B cell (primary cell): Measurements from ENCODE around the gene RNF148. TPM values are rescaled to one million over a fixed set of nuclear protein-coding genes. Genes with fewer than 3 reads are reported as not detected.

Experiments
- ATAC-seq: fragments of 200-7000 bp; cut with Tn5 transposase; one replicate; pipeline ENCODE4 v1.10.0; 2021; ENCODE audit warnings: low read depth, mild to moderate bottlenecking, moderate number of reproducible peaks, moderate library complexity
- CTCF ChIA-PET: fragments of 350-600 bp; sonication (Branson Sonifier 250); formaldehyde crosslinking; loops from one replicate; lab custom pipeline; 2021; ENCODE audit warnings: antibody characterized with exemption, inconsistent platforms; lab: Charles Lee
- POLR2A ChIA-PET: fragments of 350-600 bp; sonication (Branson Sonifier 250); formaldehyde crosslinking; loops from one replicate; lab custom pipeline; 2021; ENCODE audit warnings: antibody characterized with exemption; lab: Charles Lee
- DNase-seq: peaks from one replicate; pipeline ENCODE4 v3.0.0; 2013
- H2AFZ ChIP-seq: 2 replicates; pipeline ENCODE4 v1.6.1; 2012; ENCODE audit warnings: mild to moderate bottlenecking, low read depth, low read length; ENCODE audit not compliant: insufficient read depth, poor library complexity, severe bottlenecking
- H3K27ac ChIP-seq, 2 donors: 1 replicate in 1 of 2; 2 replicates in 1 of 2; pipeline ENCODE4 v1.5.1; 2012 to 2013; ENCODE audit warnings: low read length in 2 of 2, mild to moderate bottlenecking in 2 of 2, moderate library complexity in 1 of 2
- H3K27me3 ChIP-seq, 4 experiments: fragments of 200-600 bp in 1 of 4; sonication (generic) in 1 of 4; replicated peaks in 1 of 4; 1 replicate in 2 of 4; 2 replicates in 2 of 4; pipeline versions ENCODE4 v1.6.1 to v1.7.0; 2013 to 2016; ENCODE audit warnings: low read length in 3 of 4, mild to moderate bottlenecking in 2 of 4, mixed read lengths in 1 of 4, moderate library complexity in 1 of 4; ENCODE audit not compliant: insufficient read depth in 4 of 4, control insufficient read depth in 3 of 4; ENCODE audit errors: control extremely low read depth in 1 of 4
- H3K36me3 ChIP-seq, 2 experiments: replicated peaks in 1 of 2; 1 replicate in 1 of 2; 2 replicates in 1 of 2; pipeline versions ENCODE4 v1.6.1 to v1.7.1; 2013; ENCODE audit warnings: low read length in 1 of 2; ENCODE audit not compliant: insufficient read depth in 2 of 2, control insufficient read depth in 1 of 2; ENCODE audit errors: control extremely low read depth in 1 of 2, extremely low read depth in 1 of 2
- H3K4me1 ChIP-seq, 2 donors: fragments of 200-600 bp in 1 of 2; sonication (generic) in 1 of 2; 1 replicate in 1 of 2; 2 replicates in 1 of 2; pipeline versions ENCODE4 v1.5.1 to v1.6.1; 2013 to 2017; ENCODE audit warnings: low read length in 2 of 2; ENCODE audit not compliant: control insufficient read depth in 2 of 2, insufficient read depth in 2 of 2
- H3K4me2 ChIP-seq: replicated peaks from 2 replicates; pipeline ENCODE3; 2012; ENCODE audit warnings: mild to moderate bottlenecking, low read depth, low read length; ENCODE audit not compliant: poor library complexity, severe bottlenecking
- H3K4me3 ChIP-seq, 5 experiments: fragments of 200-600 bp in 1 of 5; sonication (generic) in 1 of 5; 1 replicate in 3 of 5; 2 replicates in 2 of 5; pipeline versions ENCODE4 v1.5.1 to v1.7.0; 2011 to 2016; ENCODE audit warnings: low read length in 4 of 5, mild to moderate bottlenecking in 4 of 5, low read depth in 2 of 5, control low read depth in 1 of 5, moderate library complexity in 1 of 5; ENCODE audit not compliant: insufficient read depth in 1 of 5; ENCODE audit errors: control extremely low read depth in 1 of 5, extremely low read depth in 1 of 5
- H3K79me2 ChIP-seq: fragments of 200-600 bp; sonication (generic); one replicate; pipeline ENCODE4 v1.6.0; 2016; ENCODE audit warnings: low read length; ENCODE audit not compliant: control insufficient read depth, insufficient read depth
- H3K9ac ChIP-seq: fragments of 200-600 bp; sonication (generic); 2 replicates; pipeline ENCODE4 v1.6.1; 2017; ENCODE audit warnings: mild to moderate bottlenecking, low read length, moderate library complexity
- H3K9me3 ChIP-seq, 3 donors: one replicate each; pipeline versions ENCODE4 v1.6.1 to v1.7.1; 2013; ENCODE audit warnings: low read length in 2 of 3; ENCODE audit not compliant: control insufficient read depth in 2 of 3, insufficient read depth in 1 of 3; ENCODE audit errors: control extremely low read depth in 1 of 3
- H4K20me1 ChIP-seq: 2 replicates; pipeline ENCODE4 v1.6.0; 2012; ENCODE audit warnings: mild to moderate bottlenecking, low read length; ENCODE audit not compliant: insufficient read depth, control insufficient read depth, poor library complexity, severe bottlenecking
- H3K27ac Mint-ChIP-seq: one replicate; pipeline ENCODE4 v1.8.0; 2021; ENCODE audit warnings: mixed read lengths
- H3K27me3 Mint-ChIP-seq: one replicate; pipeline ENCODE4 v1.8.0; 2021; ENCODE audit warnings: mixed read lengths
- H3K4me1 Mint-ChIP-seq: one replicate; pipeline ENCODE4 v1.8.0; 2021; ENCODE audit warnings: mixed read lengths
- H3K4me3 Mint-ChIP-seq: one replicate; pipeline ENCODE4 v1.8.0; 2021; ENCODE audit warnings: mixed read lengths
- H3K9me3 Mint-ChIP-seq: one replicate; pipeline ENCODE4 v1.8.0; 2022; ENCODE audit warnings: mixed read lengths; ENCODE audit not compliant: insufficient read depth
- EZH2 ChIP-seq: IDR thresholded peaks from 2 replicates; pipeline ENCODE4 v1.6.1; 2012; ENCODE audit warnings: borderline replicate concordance, low read depth, mild to moderate bottlenecking, moderate library complexity, low read length; ENCODE audit not compliant: insufficient read depth, poor library complexity, severe bottlenecking
- WGBS: methylation state at CpG from one replicate; pipeline ENCODE4 v1.1.5; 2013; ENCODE audit warnings: missing lambda C conversion rate; ENCODE audit not compliant: insufficient coverage; 5-methylcytosine and 5-hydroxymethylcytosine counted together
- intact Hi-C: fragments of 100-400 bp; cut with micrococcal nuclease; formaldehyde crosslinking; loops from one replicate; pipeline ENCODE4 v1.10.0; 2022
- polyA plus RNA-seq: library from polyadenylated mRNA; depleted of rRNA; stranded (reverse); fragments of >200 nt; gene quantifications from 2 replicates; pipeline ENCODE4 v1.2.3, GENCODE V29; 2012
- total RNA-seq, 2 donors: library from RNA; stranded (reverse); fragments of 120-200 nt in 1 of 2; gene quantifications; 1 replicate in 1 of 2; 2 replicates in 1 of 2; pipeline versions ENCODE4 v1.2.3 to v1.2.4, GENCODE V29; 2013 to 2022
- TF ChIP-seq, protein P1 (sequence below): fragments of 200-600 bp; IDR thresholded peaks from one replicate; pipeline ENCODE4 v1.8.0; 2022; ENCODE audit warnings: antibody characterized with exemption, mild to moderate bottlenecking

The RNF148 gene
- total and polyA plus RNA-seq, 2 donors (not counting 1 experiment from before 2014, with no cell fraction given): not detected

DNA sequence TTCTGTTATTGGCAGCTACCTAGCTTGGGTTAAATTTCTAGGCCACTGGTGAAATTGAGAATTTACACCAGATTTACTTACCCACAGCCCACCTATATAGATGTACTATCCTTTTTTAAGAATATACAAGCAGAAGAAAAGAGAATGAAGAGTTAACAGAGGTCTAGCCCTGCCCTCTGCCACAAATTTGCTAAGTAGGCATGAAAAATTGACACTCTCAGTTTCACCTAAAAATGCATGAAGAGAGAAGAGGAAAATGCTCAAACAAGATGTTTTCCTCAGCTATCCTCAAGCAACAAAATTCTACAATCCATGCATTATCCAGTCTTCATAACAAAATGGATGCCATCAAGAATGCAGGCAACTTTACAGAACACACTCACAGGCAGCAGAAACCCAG is 24.6 kb upstream of the RNF148 start:
- H3K4me2 ChIP-seq: no peak overlapping the region
- Mint-ChIP-seq H3K4me3 (no peak overlapping the region), H3K27me3 (no peaks in the 10 kb centered on the region), H3K27ac (no peak overlapping the region), H3K9me3 (no peaks in the 10 kb centered on the region), H3K4me1 (no peaks in the 10 kb centered on the region)
- ATAC-seq (no peak), DNase-seq (no peak)
- H3K36me3 ChIP-seq: no peaks in the 10 kb centered on the region
- no peak for TF ChIP-seq EZH2
- TF ChIP-seq, protein P1, sequence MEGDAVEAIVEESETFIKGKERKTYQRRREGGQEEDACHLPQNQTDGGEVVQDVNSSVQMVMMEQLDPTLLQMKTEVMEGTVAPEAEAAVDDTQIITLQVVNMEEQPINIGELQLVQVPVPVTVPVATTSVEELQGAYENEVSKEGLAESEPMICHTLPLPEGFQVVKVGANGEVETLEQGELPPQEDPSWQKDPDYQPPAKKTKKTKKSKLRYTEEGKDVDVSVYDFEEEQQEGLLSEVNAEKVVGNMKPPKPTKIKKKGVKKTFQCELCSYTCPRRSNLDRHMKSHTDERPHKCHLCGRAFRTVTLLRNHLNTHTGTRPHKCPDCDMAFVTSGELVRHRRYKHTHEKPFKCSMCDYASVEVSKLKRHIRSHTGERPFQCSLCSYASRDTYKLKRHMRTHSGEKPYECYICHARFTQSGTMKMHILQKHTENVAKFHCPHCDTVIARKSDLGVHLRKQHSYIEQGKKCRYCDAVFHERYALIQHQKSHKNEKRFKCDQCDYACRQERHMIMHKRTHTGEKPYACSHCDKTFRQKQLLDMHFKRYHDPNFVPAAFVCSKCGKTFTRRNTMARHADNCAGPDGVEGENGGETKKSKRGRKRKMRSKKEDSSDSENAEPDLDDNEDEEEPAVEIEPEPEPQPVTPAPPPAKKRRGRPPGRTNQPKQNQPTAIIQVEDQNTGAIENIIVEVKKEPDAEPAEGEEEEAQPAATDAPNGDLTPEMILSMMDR: no peak
- H3K27me3 ChIP-seq: no peaks in the 10 kb centered on the region
- H3K9ac ChIP-seq: no peak overlapping the region
- no peaks in the 10 kb centered on the region for H4K20me1 ChIP-seq
- POLR2A ChIA-PET: no interaction called here
- H3K79me2 ChIP-seq: no peaks in the 10 kb centered on the region
- intact Hi-C loops: no loop called here
- no peaks in the 10 kb centered on the region for H3K4me1 ChIP-seq
- no peaks in the 10 kb centered on the region for H3K9me3 ChIP-seq
- CTCF ChIA-PET: no interaction called here
- H3K4me3 ChIP-seq: no peak overlapping the region
- no peak overlapping the region for H3K27ac ChIP-seq
- no peak overlapping the region for H2AFZ ChIP-seq

DNA sequence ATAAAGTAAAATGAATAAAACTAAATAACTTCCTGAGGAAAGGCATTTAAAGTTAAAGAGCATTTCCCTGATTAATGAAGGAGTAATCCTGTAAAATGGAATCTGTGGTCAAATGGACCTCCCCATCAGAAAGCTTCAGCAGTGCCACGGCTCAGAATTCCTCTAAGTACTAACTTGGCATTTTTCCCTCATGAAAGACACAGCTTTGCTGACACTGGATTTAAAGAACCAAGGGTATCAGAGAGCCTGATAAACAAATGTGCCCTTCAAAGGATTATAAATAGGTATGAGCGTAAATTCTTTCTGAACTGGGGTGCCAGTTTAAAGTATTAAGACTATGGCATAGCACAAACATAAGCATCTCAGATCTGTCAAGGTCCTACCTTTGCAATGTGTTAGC is 24.2 kb upstream of the RNF148 start:
- no peaks in the 10 kb centered on the region for H3K79me2 ChIP-seq
- ChIA-PET POLR2A (no interaction called here), CTCF (no interaction called here)
- no peaks in the 10 kb centered on the region for H3K27me3 ChIP-seq
- WGBS: no CpG with 5 or more reads among the region's 2 CpGs
- DNase-seq (no peak), ATAC-seq (no peak)
- no peak overlapping the region for H3K27ac ChIP-seq
- H3K36me3 ChIP-seq: no peaks in the 10 kb centered on the region
- no peak overlapping the region for H2AFZ ChIP-seq
- no peak overlapping the region for H3K4me2 ChIP-seq
- no peaks in the 10 kb centered on the region for H3K27me3 Mint-ChIP-seq
- TF ChIP-seq EZH2: no peak
- TF ChIP-seq, protein P1: no peak
- H3K27ac Mint-ChIP-seq: no peak overlapping the region
- no peaks in the 10 kb centered on the region for H3K4me1 ChIP-seq
- no peaks in the 10 kb centered on the region for H3K9me3 ChIP-seq
- no peaks in the 10 kb centered on the region for H4K20me1 ChIP-seq
- no peaks in the 10 kb centered on the region for H3K4me1 Mint-ChIP-seq
- H3K4me3 ChIP-seq: no peak overlapping the region
- intact Hi-C loops: no loop called here
- no peak overlapping the region for H3K9ac ChIP-seq
- no peaks in the 10 kb centered on the region for H3K9me3 Mint-ChIP-seq
- H3K4me3 Mint-ChIP-seq: no peak overlapping the region
